WTC11 (cell line): Measurements from ENCODE around the gene CORIN.

Experiments
- ATF1 ChIP-seq: sonication (generic); formaldehyde crosslinking; IDR thresholded peaks from 2 replicates; pipeline ENCODE4 v1.8.1; 2023; ENCODE audit warnings: mild to moderate bottlenecking, moderate library complexity, missing genetic modification reagents
- CTCF ChIP-seq: fragments of 200-600 bp; IDR thresholded peaks from 2 replicates; pipeline ENCODE4 v1.8.0; 2022; ENCODE audit warnings: antibody characterized with exemption
- E2F4 ChIP-seq: sonication (generic); formaldehyde crosslinking; IDR thresholded peaks from 2 replicates; pipeline ENCODE4 v1.8.1; 2022; ENCODE audit warnings: low read depth, mild to moderate bottlenecking, moderate library complexity, missing genetic modification reagents, borderline replicate concordance
- FOXP1 ChIP-seq: sonication (generic); formaldehyde crosslinking; IDR thresholded peaks from 2 replicates; pipeline ENCODE4 v1.8.0; 2022; ENCODE audit warnings: missing genetic modification reagents, mild to moderate bottlenecking, moderate library complexity, borderline replicate concordance
- NFATC4 ChIP-seq: fragments of 250-450 bp; sonication (Bioruptor Pico); IDR thresholded peaks from 2 replicates; pipeline ENCODE4 v1.9.0; 2021; ENCODE audit warnings: mild to moderate bottlenecking
- SMAD3 ChIP-seq: sonication (generic); formaldehyde crosslinking; IDR thresholded peaks from 2 replicates; pipeline ENCODE4 v1.8.0; 2022; ENCODE audit warnings: missing genetic modification reagents, mild to moderate bottlenecking, borderline replicate concordance
- ZBTB21 ChIP-seq: sonication (generic); formaldehyde crosslinking; IDR thresholded peaks from 2 replicates; pipeline ENCODE4 v1.8.1; 2023; ENCODE audit warnings: mild to moderate bottlenecking, missing genetic modification reagents, borderline replicate concordance
- ZNF263 ChIP-seq: sonication (generic); formaldehyde crosslinking; IDR thresholded peaks from 2 replicates; pipeline ENCODE4 v1.8.1; 2022; ENCODE audit warnings: low read depth, mild to moderate bottlenecking, moderate library complexity, missing genetic modification reagents

GRCh38 chr4:47763279-47763678 is 74.6 kb downstream of the CORIN start:
- TF ChIP-seq CTCF (no peak), E2F4 (CRISPR knock-in tag) (no peak), SMAD3 (no peak), FOXP1 (CRISPR knock-in tag) (no peak), ZBTB21 (CRISPR knock-in tag) (no peak), ATF1 (CRISPR knock-in tag) (no peak), NFATC4 (no peak), ZNF263 (CRISPR knock-in tag) (no peak)
